ENCODE measurements around the gene CELSR1.

The CELSR1 gene

GRCh38 chr22:46442217-46442853 is 95.1 kb downstream of the CELSR1 start:
- Mint-ChIP-seq H3K9me3 (no peaks in the 10 kb centered on the region), H3K36me3 (ENCODE audit: low read depth) (no peaks in the 10 kb centered on the region), H3K27me3 (ENCODE audit: low read depth) (no peaks in the 10 kb centered on the region), H3K27ac (no peak overlapping the region), H3K4me3 (no peak overlapping the region), H3K4me1 (ENCODE audit: low read depth) (no peaks in the 10 kb centered on the region)

- Mint-ChIP-seq H3K4me1 (ENCODE audit: low read depth) (no peaks in the 10 kb centered on the region), H3K36me3 (ENCODE audit: low read depth) (no peaks in the 10 kb centered on the region), H3K27ac (no peak overlapping the region), H3K9me3 (no peaks in the 10 kb centered on the region), H3K27me3 (ENCODE audit: low read depth) (no peaks in the 10 kb centered on the region), H3K4me3 (no peak overlapping the region)
Observed at GRCh38 chr22:46439576-46440465, 97.6 kb downstream of the CELSR1 start.

- Mint-ChIP-seq H3K9me3 (no peaks in the 10 kb centered on the region), H3K36me3 (ENCODE audit: low read depth) (no peaks in the 10 kb centered on the region), H3K27me3 (ENCODE audit: low read depth) (no peaks in the 10 kb centered on the region), H3K4me1 (ENCODE audit: low read depth) (no peaks in the 10 kb centered on the region), H3K4me3 (no peak overlapping the region), H3K27ac (no peak overlapping the region)
Observed at GRCh38 chr22:46439111-46439510, 98.3 kb downstream of the CELSR1 start.

GRCh38 chr22:46437671-46438440 is 99.6 kb downstream of the CELSR1 start:
- no peaks in the 10 kb centered on the region for H3K36me3 Mint-ChIP-seq (ENCODE audit: low read depth)
- no peaks in the 10 kb centered on the region for H3K9me3 Mint-ChIP-seq
- H3K4me3 Mint-ChIP-seq = no peak overlapping the region
- H3K4me1 Mint-ChIP-seq (ENCODE audit: low read depth) = no peaks in the 10 kb centered on the region
- no peaks in the 10 kb centered on the region for H3K27me3 Mint-ChIP-seq (ENCODE audit: low read depth)
- H3K27ac Mint-ChIP-seq = no peak overlapping the region

- Mint-ChIP-seq H3K4me1 (ENCODE audit: low read depth) (peaks cover 4% of the 10 kb centered on the region), H3K36me3 (ENCODE audit: low read depth) (no peaks in the 10 kb centered on the region), H3K27me3 (ENCODE audit: low read depth) (no peaks in the 10 kb centered on the region), H3K9me3 (no peaks in the 10 kb centered on the region), H3K27ac (no peak overlapping the region), H3K4me3 (no peak overlapping the region)
Observed at GRCh38 chr22:46436595-46437175, 100.7 kb downstream of the CELSR1 start.

- Mint-ChIP-seq H3K4me3 (peak overlapping the region; percentile 31), H3K27ac (peak overlapping the region; percentile 9), H3K9me3 (no peaks in the 10 kb centered on the region)
Observed at GRCh38 chr22:46433318-46433717, 104.1 kb downstream of the CELSR1 start.

GRCh38 chr22:46432164-46433068 is 105.0 kb downstream of the CELSR1 start:
- no peaks in the 10 kb centered on the region for H3K27me3 Mint-ChIP-seq (ENCODE audit: low read depth)
- H3K9me3 Mint-ChIP-seq = no peaks in the 10 kb centered on the region
- peaks cover 4% of the 10 kb centered on the region for H3K4me1 Mint-ChIP-seq (ENCODE audit: low read depth)
- peak overlapping the region; percentile 95 for H3K27ac Mint-ChIP-seq
- peak overlapping the region; percentile 67 for H3K4me3 Mint-ChIP-seq
- no peaks in the 10 kb centered on the region for H3K36me3 Mint-ChIP-seq (ENCODE audit: low read depth)

More at GRCh38 chr22:46433318-46433717, 104.1 kb downstream of the CELSR1 start:
- Mint-ChIP-seq H3K4me1 (ENCODE audit: low read depth) (peaks cover 4% of the 10 kb centered on the region), H3K36me3 (ENCODE audit: low read depth) (no peaks in the 10 kb centered on the region), H3K27me3 (ENCODE audit: low read depth) (no peaks in the 10 kb centered on the region)

- Mint-ChIP-seq H3K36me3 (ENCODE audit: low read depth) (no peaks in the 10 kb centered on the region), H3K27me3 (ENCODE audit: low read depth) (no peaks in the 10 kb centered on the region), H3K27ac (peak overlapping the region; percentile 95), H3K9me3 (no peaks in the 10 kb centered on the region), H3K4me1 (ENCODE audit: low read depth) (peaks cover 4% of the 10 kb centered on the region), H3K4me3 (no peak overlapping the region)
Observed at GRCh38 chr22:46430961-46431838, 106.2 kb downstream of the CELSR1 start.

- Mint-ChIP-seq H3K27ac (no peak overlapping the region), H3K4me3 (no peak overlapping the region), H3K9me3 (peaks cover 7% of the 10 kb centered on the region), H3K4me1 (ENCODE audit: low read depth) (peaks cover 4% of the 10 kb centered on the region), H3K27me3 (ENCODE audit: low read depth) (no peaks in the 10 kb centered on the region), H3K36me3 (ENCODE audit: low read depth) (no peaks in the 10 kb centered on the region)
Observed at GRCh38 chr22:46429325-46429853, 108.0 kb downstream of the CELSR1 start.

- H3K27me3 Mint-ChIP-seq (ENCODE audit: low read depth) = no peaks in the 10 kb centered on the region
- peaks cover 7% of the 10 kb centered on the region for H3K9me3 Mint-ChIP-seq
- H3K27ac Mint-ChIP-seq = no peak overlapping the region
- H3K4me3 Mint-ChIP-seq = no peak overlapping the region
- peaks cover 4% of the 10 kb centered on the region for H3K4me1 Mint-ChIP-seq (ENCODE audit: low read depth)
- H3K36me3 Mint-ChIP-seq (ENCODE audit: low read depth) = no peaks in the 10 kb centered on the region
Observed at GRCh38 chr22:46428602-46429324, 108.7 kb downstream of the CELSR1 start.

GRCh38 chr22:46428171-46428570 is 109.2 kb downstream of the CELSR1 start:
- Mint-ChIP-seq H3K27ac (no peak overlapping the region), H3K27me3 (ENCODE audit: low read depth) (no peaks in the 10 kb centered on the region), H3K4me1 (ENCODE audit: low read depth) (peaks cover 4% of the 10 kb centered on the region), H3K36me3 (ENCODE audit: low read depth) (no peaks in the 10 kb centered on the region), H3K4me3 (no peak overlapping the region), H3K9me3 (peaks cover 7% of the 10 kb centered on the region)

GRCh38 chr22:46425016-46425415 is 112.4 kb downstream of the CELSR1 start:
- no peaks in the 10 kb centered on the region for H3K36me3 Mint-ChIP-seq (ENCODE audit: low read depth)
- no peak overlapping the region for H3K27ac Mint-ChIP-seq
- no peak overlapping the region for H3K4me3 Mint-ChIP-seq
- peaks cover 7% of the 10 kb centered on the region for H3K9me3 Mint-ChIP-seq
- H3K27me3 Mint-ChIP-seq (ENCODE audit: low read depth) = no peaks in the 10 kb centered on the region
- no peaks in the 10 kb centered on the region for H3K4me1 Mint-ChIP-seq (ENCODE audit: low read depth)

Data from T-helper 1 cell treated with Interleukin-12 subunit alpha and Interleukin-12 subunit beta and Interleukin-4 antibody, amounts not matched to agents 30 μg/mL and 1 μg/mL, for 36 hours (primary cell).